ENCODE measurements around the gene RBM15.

GRCh38 chr1:110335265-110335664, 3.9 kb upstream of the RBM15 start:
- TF ChIP-seq CTCF (IDR thresholded peaks at IDR 0.05) (no peak), ZFX (IDR thresholded peaks at IDR 0.05; ENCODE audit: borderline replicate concordance) (no peak)
